Measurements from ENCODE around the gene NDUFB6.

GRCh38 chr9:32554591-32554990 lies 18.4 kb downstream of the NDUFB6 start:
- TF ChIP-seq EZH2phosphoT487 (IDR thresholded peaks at IDR 0.05; ENCODE audit: borderline replicate concordance, low read length) (no peak), CTCF (IDR thresholded peaks at IDR 0.05; ENCODE audit: low read depth, low read length, poor library complexity, severe bottlenecking) (no peak)
